OCI-LY7 (cell line): ENCODE results near the gene RGR. TPM values are rescaled to one million over a fixed set of nuclear protein-coding genes. Genes with fewer than 3 reads are reported as not detected.

Experiments used
- BruUV-seq: library from RNA; stranded (reverse); fragments of 400-500 nt; replicated peaks from 2 replicates; lab custom pipeline; 2021; lab: Mats Ljungman, UMichigan
- CTCF ChIA-PET: fragments of 300-600 bp; sonication (Branson Sonifier 250); formaldehyde crosslinking; loops from one replicate; lab custom pipeline; 2022; ENCODE audit warnings: antibody characterized with exemption; ENCODE audit not compliant: unreplicated experiment; lab: Charles Lee
- POLR2A ChIA-PET: fragments of 300-600 bp; sonication (Branson Sonifier 250); formaldehyde crosslinking; loops from one replicate; lab custom pipeline; 2022; ENCODE audit warnings: antibody characterized with exemption; lab: Charles Lee
- DNase-seq: peaks from one replicate; pipeline ENCODE4 v3.0.0-alpha.2; 2015; ENCODE audit warnings: low spot score
- H2AFZ ChIP-seq: fragments of 200-600 bp; sonication (generic), shearing (Covaris generic); 2 replicates; pipeline ENCODE4 v1.6.1; 2014; ENCODE audit warnings: mild to moderate bottlenecking, antibody characterized with exemption, low read length, moderate library complexity
- H3K27ac ChIP-seq: fragments of 200-600 bp; sonication (generic); 2 replicates; pipeline ENCODE4 v1.5.1; 2014; ENCODE audit warnings: mixed run types, low read depth, mild to moderate bottlenecking, moderate library complexity, low read length, inconsistent platforms; ENCODE audit not compliant: poor library complexity, severe bottlenecking
- H3K36me3 ChIP-seq: fragments of 200-600 bp; sonication (generic); 2 replicates; pipeline ENCODE4 v1.6.1; 2014; ENCODE audit warnings: mild to moderate bottlenecking, antibody characterized with exemption, low read length, moderate library complexity, mixed read lengths; ENCODE audit not compliant: insufficient read depth
- H3K4me1 ChIP-seq: fragments of 200-600 bp; sonication (generic); 2 replicates; pipeline ENCODE4 v1.5.1; 2014; ENCODE audit warnings: mild to moderate bottlenecking, low read length; ENCODE audit not compliant: insufficient read depth, poor library complexity, severe bottlenecking
- H3K4me2 ChIP-seq: fragments of 200-600 bp; sonication (generic); 2 replicates; pipeline ENCODE4 v1.6.1; 2014; ENCODE audit warnings: mild to moderate bottlenecking, low read length
- H3K4me3 ChIP-seq: fragments of 200-600 bp; sonication (generic); 2 replicates; pipeline ENCODE4 v1.5.1; 2014; ENCODE audit warnings: mild to moderate bottlenecking, low read depth, low read length; ENCODE audit not compliant: poor library complexity, severe bottlenecking
- H3K79me2 ChIP-seq: fragments of 200-600 bp; sonication (generic); 2 replicates; pipeline ENCODE4 v1.6.1; 2016; ENCODE audit warnings: low read depth, mild to moderate bottlenecking, low read length, moderate library complexity, mixed read lengths; ENCODE audit not compliant: insufficient read depth
- H3K9me2 ChIP-seq: fragments of 200-600 bp; sonication (generic); 2 replicates; pipeline ENCODE4 v1.6.1; 2016; ENCODE audit warnings: mild to moderate bottlenecking, low read length, mixed read lengths; ENCODE audit not compliant: insufficient read depth
- H3K9me3 ChIP-seq: fragments of 200-600 bp; sonication (generic); 2 replicates; pipeline ENCODE4 v1.6.1; 2014; ENCODE audit warnings: mild to moderate bottlenecking, mixed run types, low read length, mixed read lengths
- H4K20me1 ChIP-seq: fragments of 200-600 bp; sonication (generic); 2 replicates; pipeline ENCODE4 v1.6.1; 2014; ENCODE audit warnings: mild to moderate bottlenecking, antibody characterized with exemption, low read length, moderate library complexity, mixed read lengths; ENCODE audit not compliant: insufficient read depth
- EZH2phosphoT487 ChIP-seq: fragments of 200-600 bp; sonication (generic); IDR thresholded peaks from 2 replicates; pipeline ENCODE4 v1.6.1; 2018; ENCODE audit warnings: low read depth, borderline replicate concordance, mild to moderate bottlenecking, mixed run types, antibody characterized with exemption, low read length, moderate library complexity, mixed read lengths
- intact Hi-C: fragments of 100-400 bp; cut with micrococcal nuclease; formaldehyde crosslinking; loops from one replicate; pipeline ENCODE4 v1.10.0; 2022; ENCODE audit not compliant: unreplicated experiment
- total RNA-seq, 2 experiments: library from RNA; depleted of rRNA in 1 of 2; stranded (reverse); fragments of >200 nt in 1 of 2; shearing (Covaris generic) in 1 of 2; gene quantifications; 2 replicates each; pipeline ENCODE4 v1.2.3, GENCODE V29; 2014 to 2022
- TF ChIP-seq, protein P1 (sequence below): fragments of 200-600 bp; sonication (generic); conservative IDR thresholded peaks from 2 replicates; pipeline ENCODE4 v1.5.1; 2014; ENCODE audit warnings: mild to moderate bottlenecking, antibody characterized with exemption, low read length, moderate library complexity, mixed read lengths

The RGR gene
- total RNA-seq, 2 experiments from 2014 or later = not detected

DNA sequence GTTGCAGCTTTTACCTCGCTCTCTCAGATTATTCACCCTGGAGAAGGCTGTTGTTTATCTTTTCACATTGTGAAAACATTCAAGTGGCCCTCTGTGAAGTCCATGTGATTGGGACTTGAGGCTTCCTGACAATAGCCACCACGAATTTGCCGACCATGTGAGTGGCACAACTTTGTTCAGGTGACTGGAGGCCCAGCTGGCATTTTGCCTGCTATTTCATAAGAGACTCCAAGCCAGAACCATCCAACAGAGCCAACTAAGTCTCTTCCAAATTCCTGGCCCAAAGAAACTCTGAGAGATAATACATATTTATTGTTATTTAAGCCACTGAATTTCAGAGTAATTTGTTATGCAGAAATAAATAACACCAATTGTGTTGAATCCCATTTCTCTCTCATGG is 45.4 kb downstream of the RGR start:
- Histone ChIP-seq H4K20me1 (no peaks in the 10 kb centered on the region), H2AFZ (no peak overlapping the region), H3K4me2 (no peak overlapping the region), H3K9me2 (no peaks in the 10 kb centered on the region), H3K4me3 (no peak overlapping the region), H3K4me1 (no peaks in the 10 kb centered on the region), H3K79me2 (no peaks in the 10 kb centered on the region), H3K36me3 (no peaks in the 10 kb centered on the region), H3K9me3 (no peaks in the 10 kb centered on the region), H3K27ac (no peak overlapping the region)
- BruUV-seq = no TSS peak
- DNase-seq = no peak
- ChIA-PET CTCF (no interaction called here), POLR2A (no interaction called here)
- TF ChIP-seq, protein P1, sequence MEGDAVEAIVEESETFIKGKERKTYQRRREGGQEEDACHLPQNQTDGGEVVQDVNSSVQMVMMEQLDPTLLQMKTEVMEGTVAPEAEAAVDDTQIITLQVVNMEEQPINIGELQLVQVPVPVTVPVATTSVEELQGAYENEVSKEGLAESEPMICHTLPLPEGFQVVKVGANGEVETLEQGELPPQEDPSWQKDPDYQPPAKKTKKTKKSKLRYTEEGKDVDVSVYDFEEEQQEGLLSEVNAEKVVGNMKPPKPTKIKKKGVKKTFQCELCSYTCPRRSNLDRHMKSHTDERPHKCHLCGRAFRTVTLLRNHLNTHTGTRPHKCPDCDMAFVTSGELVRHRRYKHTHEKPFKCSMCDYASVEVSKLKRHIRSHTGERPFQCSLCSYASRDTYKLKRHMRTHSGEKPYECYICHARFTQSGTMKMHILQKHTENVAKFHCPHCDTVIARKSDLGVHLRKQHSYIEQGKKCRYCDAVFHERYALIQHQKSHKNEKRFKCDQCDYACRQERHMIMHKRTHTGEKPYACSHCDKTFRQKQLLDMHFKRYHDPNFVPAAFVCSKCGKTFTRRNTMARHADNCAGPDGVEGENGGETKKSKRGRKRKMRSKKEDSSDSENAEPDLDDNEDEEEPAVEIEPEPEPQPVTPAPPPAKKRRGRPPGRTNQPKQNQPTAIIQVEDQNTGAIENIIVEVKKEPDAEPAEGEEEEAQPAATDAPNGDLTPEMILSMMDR = no peak
- TF ChIP-seq EZH2phosphoT487 = no peak
- intact Hi-C loops = no loop called here

- Histone ChIP-seq H3K27ac (no peak overlapping the region), H3K9me3 (no peaks in the 10 kb centered on the region), H3K4me1 (no peaks in the 10 kb centered on the region), H3K4me3 (no peak overlapping the region), H3K79me2 (no peaks in the 10 kb centered on the region), H3K9me2 (no peaks in the 10 kb centered on the region), H2AFZ (no peak overlapping the region), H3K36me3 (no peaks in the 10 kb centered on the region), H3K4me2 (no peak overlapping the region), H4K20me1 (no peaks in the 10 kb centered on the region)
- TF ChIP-seq EZH2phosphoT487 = no peak
- TF ChIP-seq, protein P1 = no peak
- DNase-seq = no peak
- POLR2A ChIA-PET = no interaction called here
- intact Hi-C loops = no loop called here
- CTCF ChIA-PET = no interaction called here
- BruUV-seq = no TSS peak
Measured at GRCh38 chr10:84291384-84291783, 46.5 kb downstream of the RGR start.

GRCh38 chr10:84292502-84292901 is 47.6 kb downstream of the RGR start:
- H3K27ac ChIP-seq = no peak overlapping the region
- CTCF ChIA-PET = no interaction called here
- intact Hi-C loops = no loop called here
- H4K20me1 ChIP-seq = no peaks in the 10 kb centered on the region
- POLR2A ChIA-PET = no interaction called here
- H2AFZ ChIP-seq = no peak overlapping the region
- no peaks in the 10 kb centered on the region for H3K4me1 ChIP-seq
- no peaks in the 10 kb centered on the region for H3K36me3 ChIP-seq
- DNase-seq = no peak
- no peaks in the 10 kb centered on the region for H3K9me2 ChIP-seq
- no peaks in the 10 kb centered on the region for H3K9me3 ChIP-seq
- H3K4me2 ChIP-seq = no peak overlapping the region
- no peak for TF ChIP-seq EZH2phosphoT487
- TF ChIP-seq, protein P1 = no peak
- H3K4me3 ChIP-seq = no peak overlapping the region
- H3K79me2 ChIP-seq = no peaks in the 10 kb centered on the region
- BruUV-seq = no TSS peak
